Activated B cell treated with CpG ODN at 0.5 μM for 24 hours (primary cell): ENCODE results near the gene MED12L. TPM values are rescaled to one million over a fixed set of nuclear protein-coding genes. Genes with fewer than 3 reads are reported as not detected.

Experiments
- ATAC-seq: fragments of 200-7000 bp; cut with Tn5 transposase; one replicate; pipeline ENCODE4 v1.10.0; 2021; ENCODE audit warnings: low read depth, mild to moderate bottlenecking, moderate library complexity
- CTCF ChIA-PET: fragments of 350-600 bp; sonication (Branson Sonifier 250); formaldehyde crosslinking; loops from one replicate; lab custom pipeline; 2021; ENCODE audit warnings: antibody characterized with exemption; lab: Charles Lee
- POLR2A ChIA-PET: fragments of 350-600 bp; sonication (Branson Sonifier 250); formaldehyde crosslinking; loops from one replicate; lab custom pipeline; 2021; ENCODE audit warnings: antibody characterized with exemption; lab: Charles Lee
- DNase-seq: peaks from one replicate; pipeline ENCODE4 v3.0.0; 2022
- H3K27ac Mint-ChIP-seq: one replicate; pipeline ENCODE4 v1.8.0; 2020; ENCODE audit warnings: mixed read lengths
- H3K27me3 Mint-ChIP-seq: one replicate; pipeline ENCODE4 v1.8.0; 2021; ENCODE audit warnings: mixed read lengths
- H3K36me3 Mint-ChIP-seq: one replicate; pipeline ENCODE4 v1.8.0; 2021; ENCODE audit warnings: low read depth, mixed read lengths
- H3K4me1 Mint-ChIP-seq: one replicate; pipeline ENCODE4 v1.8.0; 2021; ENCODE audit warnings: mixed read lengths
- H3K4me3 Mint-ChIP-seq: one replicate; pipeline ENCODE4 v1.8.0; 2020; ENCODE audit warnings: mild to moderate bottlenecking, mixed read lengths
- H3K9me3 Mint-ChIP-seq: one replicate; pipeline ENCODE4 v1.8.0; 2020; ENCODE audit warnings: mixed read lengths
- intact Hi-C: fragments of 100-400 bp; cut with micrococcal nuclease; formaldehyde crosslinking; loops from one replicate; pipeline ENCODE4 v1.15.1; 2024
- total RNA-seq: library from RNA; stranded (reverse); gene quantifications from 2 replicates; pipeline ENCODE4 v1.2.3, GENCODE V29; 2022
- TF ChIP-seq, protein P1 (sequence below): fragments of 200-600 bp; IDR thresholded peaks from one replicate; pipeline ENCODE4 v1.8.0; 2022; ENCODE audit warnings: antibody characterized with exemption, mild to moderate bottlenecking

MED12L gene
- total RNA-seq, 1 donor from 2014 or later: 1.5 TPM

DNA sequence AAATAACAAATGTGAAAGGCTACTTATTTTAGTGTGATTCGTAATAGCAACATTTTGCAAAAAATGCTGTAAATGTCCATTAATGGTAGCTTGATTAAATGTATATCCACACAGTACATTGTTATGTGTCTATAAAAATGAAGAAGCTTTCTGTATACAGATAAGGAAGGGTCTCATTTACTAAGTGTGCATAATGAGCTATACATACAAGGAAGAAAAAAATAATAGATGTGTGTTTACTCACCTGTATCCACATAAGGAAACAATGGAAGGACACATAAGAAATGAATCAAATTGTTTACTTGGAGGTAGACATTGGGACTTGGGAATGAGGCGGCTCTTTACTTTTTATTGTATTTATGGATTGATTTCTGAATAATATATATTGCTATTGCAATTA lies 34.9 kb downstream of the MED12L start:
- intact Hi-C loops: no loop called here
- H3K4me3 Mint-ChIP-seq: no peak overlapping the region
- H3K4me1 Mint-ChIP-seq: no peaks in the 10 kb centered on the region
- CTCF ChIA-PET: no interaction called here
- no peak for DNase-seq
- no peak overlapping the region for H3K27ac Mint-ChIP-seq
- H3K27me3 Mint-ChIP-seq: peaks cover 1% of the 10 kb centered on the region
- TF ChIP-seq, protein P1, sequence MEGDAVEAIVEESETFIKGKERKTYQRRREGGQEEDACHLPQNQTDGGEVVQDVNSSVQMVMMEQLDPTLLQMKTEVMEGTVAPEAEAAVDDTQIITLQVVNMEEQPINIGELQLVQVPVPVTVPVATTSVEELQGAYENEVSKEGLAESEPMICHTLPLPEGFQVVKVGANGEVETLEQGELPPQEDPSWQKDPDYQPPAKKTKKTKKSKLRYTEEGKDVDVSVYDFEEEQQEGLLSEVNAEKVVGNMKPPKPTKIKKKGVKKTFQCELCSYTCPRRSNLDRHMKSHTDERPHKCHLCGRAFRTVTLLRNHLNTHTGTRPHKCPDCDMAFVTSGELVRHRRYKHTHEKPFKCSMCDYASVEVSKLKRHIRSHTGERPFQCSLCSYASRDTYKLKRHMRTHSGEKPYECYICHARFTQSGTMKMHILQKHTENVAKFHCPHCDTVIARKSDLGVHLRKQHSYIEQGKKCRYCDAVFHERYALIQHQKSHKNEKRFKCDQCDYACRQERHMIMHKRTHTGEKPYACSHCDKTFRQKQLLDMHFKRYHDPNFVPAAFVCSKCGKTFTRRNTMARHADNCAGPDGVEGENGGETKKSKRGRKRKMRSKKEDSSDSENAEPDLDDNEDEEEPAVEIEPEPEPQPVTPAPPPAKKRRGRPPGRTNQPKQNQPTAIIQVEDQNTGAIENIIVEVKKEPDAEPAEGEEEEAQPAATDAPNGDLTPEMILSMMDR: no peak
- ATAC-seq: no peak
- no peaks in the 10 kb centered on the region for H3K36me3 Mint-ChIP-seq
- H3K9me3 Mint-ChIP-seq: no peaks in the 10 kb centered on the region
- POLR2A ChIA-PET: no interaction called here

DNA sequence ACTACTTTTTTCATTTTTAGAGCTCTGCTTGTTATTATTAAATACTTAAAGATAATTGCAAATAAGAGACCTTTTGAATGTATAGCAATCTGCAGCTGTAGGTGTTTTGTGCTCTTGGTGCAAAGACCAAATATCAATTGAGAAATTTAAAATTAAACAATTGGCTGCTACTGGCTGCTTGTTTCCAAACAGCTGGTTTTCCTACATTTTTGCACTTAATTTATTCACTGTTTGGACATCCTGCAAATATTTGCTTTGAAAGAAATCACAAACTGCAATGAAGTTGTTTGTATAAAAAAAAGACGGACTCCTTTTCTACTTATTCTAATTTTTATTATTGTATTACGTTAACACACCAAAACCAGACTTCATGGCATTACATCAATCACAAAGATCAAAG lies 35.6 kb downstream of the MED12L start:
- H3K4me3 Mint-ChIP-seq: no peak overlapping the region
- TF ChIP-seq, protein P1: no peak
- peaks cover 1% of the 10 kb centered on the region for H3K27me3 Mint-ChIP-seq
- intact Hi-C loops: no loop called here
- H3K9me3 Mint-ChIP-seq: no peaks in the 10 kb centered on the region
- ATAC-seq (no peak), DNase-seq (no peak)
- ChIA-PET POLR2A (no interaction called here), CTCF (no interaction called here)
- no peak overlapping the region for H3K27ac Mint-ChIP-seq
- H3K36me3 Mint-ChIP-seq: no peaks in the 10 kb centered on the region
- no peaks in the 10 kb centered on the region for H3K4me1 Mint-ChIP-seq

DNA sequence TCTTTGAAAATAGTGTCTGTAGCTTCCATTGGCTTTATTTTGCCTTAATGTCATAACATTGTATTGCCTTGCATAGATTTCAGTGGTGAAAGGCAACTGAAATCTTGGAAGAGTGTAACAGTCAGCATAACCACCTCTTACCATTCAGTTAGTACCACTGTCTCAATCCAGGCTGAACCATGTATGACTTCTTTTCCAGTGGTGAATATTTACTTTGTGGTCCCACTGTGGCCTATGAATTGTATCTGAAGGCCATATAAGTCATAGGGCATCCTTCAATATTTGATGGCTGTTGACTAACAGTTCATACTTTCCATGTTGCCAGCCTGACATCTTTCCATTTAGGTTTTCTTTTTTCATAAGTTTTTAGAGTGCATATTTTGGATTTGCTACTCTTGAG lies 38.4 kb downstream of the MED12L start:
- Mint-ChIP-seq H3K27me3 (no peaks in the 10 kb centered on the region), H3K4me3 (no peak overlapping the region), H3K4me1 (no peaks in the 10 kb centered on the region), H3K36me3 (no peaks in the 10 kb centered on the region), H3K27ac (no peak overlapping the region), H3K9me3 (no peaks in the 10 kb centered on the region)
- intact Hi-C loops: no loop called here
- ATAC-seq (no peak), DNase-seq (no peak)
- POLR2A ChIA-PET: no interaction called here
- TF ChIP-seq, protein P1: no peak
- CTCF ChIA-PET: no interaction called here

DNA sequence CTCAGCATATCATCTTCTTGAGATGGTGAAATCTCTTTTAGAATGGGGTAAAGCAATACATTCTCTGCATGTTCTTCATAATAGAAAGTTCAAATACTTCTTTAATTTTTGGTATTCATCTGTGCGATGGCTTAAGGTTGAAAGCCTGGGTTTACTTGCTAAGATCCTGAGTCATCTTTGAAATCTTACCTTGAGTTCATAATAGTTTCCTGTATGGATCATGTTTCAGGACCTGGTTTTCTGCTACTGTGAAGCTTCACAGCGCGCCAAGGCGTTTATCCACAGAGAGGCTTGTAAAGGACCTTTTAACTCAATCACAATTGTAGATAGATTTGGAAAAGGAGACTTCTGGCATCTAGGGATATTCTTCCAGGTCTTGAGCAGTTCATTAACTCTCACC lies 39.0 kb downstream of the MED12L start:
- intact Hi-C loops: no loop called here
- H3K4me3 Mint-ChIP-seq: no peak overlapping the region
- TF ChIP-seq, protein P1: no peak
- H3K27ac Mint-ChIP-seq: no peak overlapping the region
- POLR2A ChIA-PET: no interaction called here
- H3K36me3 Mint-ChIP-seq: no peaks in the 10 kb centered on the region
- CTCF ChIA-PET: no interaction called here
- H3K27me3 Mint-ChIP-seq: no peaks in the 10 kb centered on the region
- DNase-seq (no peak), ATAC-seq (no peak)
- no peaks in the 10 kb centered on the region for H3K9me3 Mint-ChIP-seq
- H3K4me1 Mint-ChIP-seq: no peaks in the 10 kb centered on the region

DNA sequence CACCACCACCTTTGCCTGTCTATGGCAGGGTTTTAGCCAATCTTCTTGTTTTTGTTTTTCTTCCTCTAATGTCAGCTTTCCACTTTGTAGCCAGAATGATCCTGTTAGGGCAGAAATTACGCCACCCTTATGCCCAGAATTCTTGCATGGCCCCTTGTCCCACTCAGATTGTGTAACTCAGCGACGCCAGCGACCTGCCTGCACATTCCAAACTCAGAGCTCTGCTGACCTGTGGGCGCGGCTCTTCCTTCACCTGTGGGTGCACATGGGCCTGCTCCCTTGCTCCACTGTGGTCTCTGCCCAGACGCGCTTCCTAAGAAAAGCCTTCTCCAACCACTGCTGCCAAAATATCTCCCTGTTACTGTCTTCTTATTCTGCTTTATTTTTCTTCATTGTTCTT lies 45.0 kb downstream of the MED12L start:
- ChIA-PET CTCF (no interaction called here), POLR2A (no interaction called here)
- Mint-ChIP-seq H3K4me3 (no peak overlapping the region), H3K9me3 (no peaks in the 10 kb centered on the region), H3K27me3 (peaks cover 8% of the 10 kb centered on the region), H3K36me3 (no peaks in the 10 kb centered on the region), H3K27ac (no peak overlapping the region), H3K4me1 (peaks cover 6% of the 10 kb centered on the region)
- intact Hi-C loops: no loop called here
- no peak for DNase-seq
- TF ChIP-seq, protein P1: no peak
- ATAC-seq: no peak
